ENCODE results near the gene NSUN6.

Gene NSUN6

GRCh38 chr10:18497806-18498369 lies 153.5 kb downstream of the NSUN6 start:
- no peak for DNase-seq
